ENCODE results near the gene RPUSD1. TPM values are rescaled to one million over a fixed set of nuclear protein-coding genes. Genes with fewer than 3 reads are reported as not detected.

Gene RPUSD1
- total and polyA plus RNA-seq, 4 donors, result 8.2 to 25.6 (median 23.5) TPM

DNA sequence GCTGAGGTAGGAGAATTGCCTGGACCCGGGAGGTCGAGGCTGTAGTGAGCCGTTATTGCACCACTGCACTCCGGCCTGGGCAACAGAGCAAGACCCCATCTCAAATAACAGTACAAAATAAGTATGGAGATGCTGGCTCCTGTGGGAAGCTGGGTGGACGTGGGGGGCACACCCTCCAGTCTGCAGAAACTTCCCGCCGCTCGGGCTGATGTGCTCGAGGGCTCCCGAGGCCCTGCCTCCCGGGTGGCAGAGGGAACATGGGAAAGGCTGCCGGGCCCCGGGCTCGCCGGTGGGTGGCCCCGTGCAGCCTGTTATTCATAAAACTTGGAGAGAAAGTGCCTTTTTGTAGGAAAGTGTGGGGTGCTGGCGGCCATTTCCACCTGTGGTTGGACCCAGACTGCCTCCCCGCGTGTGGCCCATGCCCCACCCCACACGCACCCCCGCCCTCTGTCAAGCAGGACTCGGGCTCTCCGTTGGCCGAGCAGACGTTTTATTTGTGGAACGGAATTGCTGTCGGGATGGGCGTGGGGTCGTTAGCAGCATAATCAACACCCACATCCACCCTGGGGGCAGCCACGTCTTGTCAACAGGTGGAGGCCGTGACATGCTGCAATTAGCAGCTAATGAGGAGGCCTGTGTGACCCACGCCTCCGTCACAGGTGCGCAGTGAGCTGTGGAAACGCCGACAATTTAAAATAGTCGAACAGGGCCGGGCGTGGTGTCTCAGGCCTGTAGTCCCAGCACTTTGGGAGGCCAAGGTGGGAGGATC, 40.0 kb downstream of the RPUSD1 start:
- 84 to 93% methylated on average over 39 of the region's 39 CpGs for WGBS, 2 donors
- Histone ChIP-seq H3K27me3 (ENCODE audit: control insufficient read depth in 3 of 3, insufficient read depth in 3 of 3, low read length in 2 of 3) (no peaks in the 10 kb centered on the region), H3K9me3 (ENCODE audit: control insufficient read depth in 4 of 4, insufficient read depth in 3 of 4, low read length in 3 of 4) (no peaks in the 10 kb centered on the region), H3K27ac (ENCODE audit: low read depth in 1 of 2, low read length in 1 of 2) (no peak overlapping the region), H3K4me3 (no peak overlapping the region), H3K9ac (ENCODE audit: insufficient read depth in 1 of 2, low read length in 2 of 2) (no peak overlapping the region), H3K36me3 (ENCODE audit: control insufficient read depth in 4 of 4, insufficient read depth in 4 of 4, low read length in 4 of 4) (no peaks in the 10 kb centered on the region), H3K4me1 (ENCODE audit: control insufficient read depth in 5 of 5, insufficient read depth in 5 of 5, low read length in 5 of 5) (peaks cover 0 to 3% (median 0%) of the 10 kb centered on the region in 5 donors)
- TF ChIP-seq, protein P1, sequence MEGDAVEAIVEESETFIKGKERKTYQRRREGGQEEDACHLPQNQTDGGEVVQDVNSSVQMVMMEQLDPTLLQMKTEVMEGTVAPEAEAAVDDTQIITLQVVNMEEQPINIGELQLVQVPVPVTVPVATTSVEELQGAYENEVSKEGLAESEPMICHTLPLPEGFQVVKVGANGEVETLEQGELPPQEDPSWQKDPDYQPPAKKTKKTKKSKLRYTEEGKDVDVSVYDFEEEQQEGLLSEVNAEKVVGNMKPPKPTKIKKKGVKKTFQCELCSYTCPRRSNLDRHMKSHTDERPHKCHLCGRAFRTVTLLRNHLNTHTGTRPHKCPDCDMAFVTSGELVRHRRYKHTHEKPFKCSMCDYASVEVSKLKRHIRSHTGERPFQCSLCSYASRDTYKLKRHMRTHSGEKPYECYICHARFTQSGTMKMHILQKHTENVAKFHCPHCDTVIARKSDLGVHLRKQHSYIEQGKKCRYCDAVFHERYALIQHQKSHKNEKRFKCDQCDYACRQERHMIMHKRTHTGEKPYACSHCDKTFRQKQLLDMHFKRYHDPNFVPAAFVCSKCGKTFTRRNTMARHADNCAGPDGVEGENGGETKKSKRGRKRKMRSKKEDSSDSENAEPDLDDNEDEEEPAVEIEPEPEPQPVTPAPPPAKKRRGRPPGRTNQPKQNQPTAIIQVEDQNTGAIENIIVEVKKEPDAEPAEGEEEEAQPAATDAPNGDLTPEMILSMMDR (IDR thresholded peaks at IDR 0.05; ENCODE audit: control extremely low read depth, extremely low read depth), result no peak
- no peak for DNase-seq
- no peak for ATAC-seq (ENCODE audit: insufficient read depth, low FRiP score)

DNA sequence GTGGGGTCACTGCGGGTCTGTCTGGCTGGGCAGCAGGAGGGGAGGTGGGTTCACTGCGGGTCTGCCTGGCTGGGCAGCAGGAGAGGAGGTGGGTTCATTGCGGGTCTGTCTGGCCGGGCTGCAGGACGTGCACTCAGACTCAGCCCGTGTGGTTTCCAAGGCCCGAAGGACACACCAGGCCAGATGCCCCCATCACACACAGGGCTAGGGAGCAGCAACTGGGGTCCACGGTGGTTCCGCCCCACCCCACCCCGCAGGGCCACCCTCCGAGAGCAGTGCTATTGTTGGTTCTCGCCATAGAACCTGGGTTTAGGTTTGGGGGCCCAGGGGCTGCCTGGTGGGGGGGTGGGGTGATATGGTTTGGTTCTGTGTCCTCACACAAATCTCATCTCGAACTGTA, 41.5 kb downstream of the RPUSD1 start:
- Histone ChIP-seq H3K4me1 (ENCODE audit: control insufficient read depth in 5 of 5, insufficient read depth in 5 of 5, low read length in 5 of 5) (no peaks in the 10 kb centered on the region), H3K9me3 (ENCODE audit: control insufficient read depth in 4 of 4, insufficient read depth in 3 of 4, low read length in 3 of 4) (no peaks in the 10 kb centered on the region), H3K9ac (ENCODE audit: insufficient read depth in 1 of 2, low read length in 2 of 2) (no peak overlapping the region), H3K27me3 (ENCODE audit: control insufficient read depth in 3 of 3, insufficient read depth in 3 of 3, low read length in 2 of 3) (no peaks in the 10 kb centered on the region), H3K27ac (ENCODE audit: low read depth in 1 of 2, low read length in 1 of 2) (no peak overlapping the region), H3K4me3 (no peak overlapping the region), H3K36me3 (ENCODE audit: control insufficient read depth in 4 of 4, insufficient read depth in 4 of 4, low read length in 4 of 4) (no peaks in the 10 kb centered on the region)
- WGBS, 2 donors, result 79 to 86% methylated on average over 13 of the region's 13 CpGs
- DNase-seq (no peak), ATAC-seq (ENCODE audit: insufficient read depth, low FRiP score) (no peak)
- TF ChIP-seq, protein P1 (IDR thresholded peaks at IDR 0.05; ENCODE audit: control extremely low read depth, extremely low read depth), result no peak

DNA sequence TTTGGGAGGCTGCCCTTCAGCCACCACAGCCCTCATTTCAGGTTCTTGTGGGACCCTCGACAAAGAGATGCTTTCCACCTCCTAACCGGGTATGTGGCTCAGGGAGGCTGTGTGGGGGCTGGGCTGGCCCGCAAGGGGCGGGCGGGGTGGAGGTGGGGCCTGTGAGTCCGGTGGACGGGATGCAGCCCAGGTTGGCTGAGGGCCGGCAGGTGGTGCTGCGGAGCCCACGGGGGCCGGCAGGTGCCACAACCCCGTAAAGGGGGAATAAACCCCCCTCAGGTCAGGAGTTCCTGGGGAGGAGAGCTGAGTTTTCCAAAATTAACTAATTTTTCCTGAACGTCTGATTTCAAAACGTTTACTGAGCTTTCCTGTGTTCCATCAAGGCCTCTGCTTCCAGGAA, 42.4 kb downstream of the RPUSD1 start:
- peaks cover 0 to 4% (median 0%) of the 10 kb centered on the region in 5 donors for H3K4me1 ChIP-seq (ENCODE audit: control insufficient read depth in 5 of 5, insufficient read depth in 5 of 5, low read length in 5 of 5)
- 2% methylated on average over 14 of the region's 14 CpGs for WGBS, 2 donors
- no peaks in the 10 kb centered on the region for H3K36me3 ChIP-seq (ENCODE audit: control insufficient read depth in 4 of 4, insufficient read depth in 4 of 4, low read length in 4 of 4)
- no peak for ATAC-seq (ENCODE audit: insufficient read depth, low FRiP score)
- no peaks in the 10 kb centered on the region for H3K27me3 ChIP-seq (ENCODE audit: control insufficient read depth in 3 of 3, insufficient read depth in 3 of 3, low read length in 2 of 3)
- DNase-seq, result no peak
- no peak overlapping the region for H3K27ac ChIP-seq (ENCODE audit: low read depth in 1 of 2, low read length in 1 of 2)
- TF ChIP-seq, protein P1 (IDR thresholded peaks at IDR 0.05; ENCODE audit: control extremely low read depth, extremely low read depth), result no peak
- H3K4me3 ChIP-seq, result no peak overlapping the region
- H3K9me3 ChIP-seq (ENCODE audit: control insufficient read depth in 4 of 4, insufficient read depth in 3 of 4, low read length in 3 of 4), result no peaks in the 10 kb centered on the region
- no peak overlapping the region for H3K9ac ChIP-seq (ENCODE audit: insufficient read depth in 1 of 2, low read length in 2 of 2)

All from lung (tissue), 12 donors.